Measurements from ENCODE around the gene KIF21B.
"Not testable (repeated sequence)": the region's sequence is repeated elsewhere in the genome, so short reads cannot be mapped to it uniquely, and the experiment has no call there.

The KIF21B gene

DNA sequence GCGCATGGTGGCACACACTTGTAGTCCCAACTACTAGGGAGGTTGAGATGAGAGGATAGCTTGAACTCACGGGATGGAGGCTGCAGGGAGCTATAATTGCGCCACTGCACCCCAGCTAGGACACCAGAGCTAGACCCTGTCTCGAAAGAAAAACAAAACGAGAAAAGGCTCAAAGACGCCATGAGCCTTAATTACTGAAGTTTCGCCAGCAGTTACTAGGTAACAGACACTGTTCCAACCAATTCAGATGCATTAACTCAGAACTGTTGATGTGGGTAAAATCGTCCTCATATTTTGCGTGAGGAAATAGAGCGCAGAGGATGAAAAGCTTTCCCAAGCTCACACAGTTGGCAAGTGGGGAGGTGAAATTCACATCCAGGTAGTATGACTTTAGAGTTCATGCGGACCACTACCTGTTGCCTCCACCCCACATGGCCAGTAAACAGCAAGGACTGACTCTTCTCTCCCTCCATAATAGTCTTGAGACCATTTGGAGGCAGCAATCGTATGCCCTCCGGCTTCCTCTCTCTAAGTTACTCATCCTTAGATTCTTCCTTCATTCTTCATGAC lies 88.8 kb downstream of the KIF21B start:
- no peaks in the 10 kb centered on the region for H3K27me3 ChIP-seq (replicated peaks)
- in situ Hi-C loops (cut with HindIII; ENCODE audit: low pct_ligation_motif_present, low sequenced_read_pairs) = no loop called here
- H3K27ac ChIP-seq = no peak overlapping the region
- TF ChIP-seq, protein P1, sequence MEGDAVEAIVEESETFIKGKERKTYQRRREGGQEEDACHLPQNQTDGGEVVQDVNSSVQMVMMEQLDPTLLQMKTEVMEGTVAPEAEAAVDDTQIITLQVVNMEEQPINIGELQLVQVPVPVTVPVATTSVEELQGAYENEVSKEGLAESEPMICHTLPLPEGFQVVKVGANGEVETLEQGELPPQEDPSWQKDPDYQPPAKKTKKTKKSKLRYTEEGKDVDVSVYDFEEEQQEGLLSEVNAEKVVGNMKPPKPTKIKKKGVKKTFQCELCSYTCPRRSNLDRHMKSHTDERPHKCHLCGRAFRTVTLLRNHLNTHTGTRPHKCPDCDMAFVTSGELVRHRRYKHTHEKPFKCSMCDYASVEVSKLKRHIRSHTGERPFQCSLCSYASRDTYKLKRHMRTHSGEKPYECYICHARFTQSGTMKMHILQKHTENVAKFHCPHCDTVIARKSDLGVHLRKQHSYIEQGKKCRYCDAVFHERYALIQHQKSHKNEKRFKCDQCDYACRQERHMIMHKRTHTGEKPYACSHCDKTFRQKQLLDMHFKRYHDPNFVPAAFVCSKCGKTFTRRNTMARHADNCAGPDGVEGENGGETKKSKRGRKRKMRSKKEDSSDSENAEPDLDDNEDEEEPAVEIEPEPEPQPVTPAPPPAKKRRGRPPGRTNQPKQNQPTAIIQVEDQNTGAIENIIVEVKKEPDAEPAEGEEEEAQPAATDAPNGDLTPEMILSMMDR (IDR thresholded peaks at IDR 0.05; ENCODE audit: low read depth, low read length, missing control alignments) = no peak
- H3K4me3 ChIP-seq (ENCODE audit: low read depth, low read length) = no peak overlapping the region
- DNase-seq = no peak
- no peaks in the 10 kb centered on the region for H3K36me3 ChIP-seq (replicated peaks)

DNA sequence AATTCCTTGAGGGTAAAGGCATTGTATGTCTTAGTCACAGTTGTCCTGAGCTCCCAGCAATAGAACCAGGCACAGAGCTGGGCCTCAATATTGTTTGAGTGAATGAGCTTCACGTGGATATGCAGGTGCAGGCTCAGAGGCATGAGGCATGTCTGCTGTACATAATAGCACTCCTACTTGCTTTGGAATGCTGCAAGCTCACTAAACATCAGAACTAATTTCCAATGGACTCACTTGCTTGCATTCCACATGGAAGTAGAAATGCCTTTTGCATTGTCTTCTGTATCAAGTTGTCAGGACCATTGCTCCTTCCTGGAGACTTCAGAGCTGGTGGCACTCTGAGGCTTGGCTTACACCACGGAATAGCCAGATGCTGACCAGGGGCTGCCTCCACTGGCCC lies 91.7 kb downstream of the KIF21B start:
- Histone ChIP-seq H3K27me3 (replicated peaks) (no peaks in the 10 kb centered on the region), H3K36me3 (replicated peaks) (no peaks in the 10 kb centered on the region), H3K4me3 (ENCODE audit: low read depth, low read length) (no peak overlapping the region), H3K27ac (no peak overlapping the region)
- TF ChIP-seq, protein P1 (IDR thresholded peaks at IDR 0.05; ENCODE audit: low read depth, low read length, missing control alignments) = no peak
- in situ Hi-C loops (cut with HindIII; ENCODE audit: low pct_ligation_motif_present, low sequenced_read_pairs) = no loop called here
- no peak for DNase-seq

DNA sequence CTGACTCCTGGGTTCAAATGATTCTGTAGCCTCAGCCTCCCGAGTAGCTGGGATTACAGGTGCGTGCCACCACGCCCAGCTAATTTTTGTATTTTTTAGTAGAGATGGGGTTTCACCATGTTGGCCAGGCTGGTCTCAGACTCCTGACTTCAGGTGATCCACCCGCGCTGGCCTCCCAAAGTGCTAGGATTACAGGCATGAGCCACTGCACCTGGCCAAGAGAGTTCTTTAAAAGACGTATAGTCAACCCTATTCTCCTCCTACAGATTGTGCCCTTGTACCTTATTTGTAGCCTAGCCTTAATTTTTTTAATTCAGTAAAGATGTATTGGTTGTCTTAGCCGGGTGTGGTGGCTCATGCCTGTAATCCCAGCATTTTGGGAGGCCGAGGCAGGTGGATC lies 93.2 kb downstream of the KIF21B start:
- in situ Hi-C loops (cut with HindIII; ENCODE audit: low pct_ligation_motif_present, low sequenced_read_pairs); DNase-seq: not testable (repeated sequence)

DNA sequence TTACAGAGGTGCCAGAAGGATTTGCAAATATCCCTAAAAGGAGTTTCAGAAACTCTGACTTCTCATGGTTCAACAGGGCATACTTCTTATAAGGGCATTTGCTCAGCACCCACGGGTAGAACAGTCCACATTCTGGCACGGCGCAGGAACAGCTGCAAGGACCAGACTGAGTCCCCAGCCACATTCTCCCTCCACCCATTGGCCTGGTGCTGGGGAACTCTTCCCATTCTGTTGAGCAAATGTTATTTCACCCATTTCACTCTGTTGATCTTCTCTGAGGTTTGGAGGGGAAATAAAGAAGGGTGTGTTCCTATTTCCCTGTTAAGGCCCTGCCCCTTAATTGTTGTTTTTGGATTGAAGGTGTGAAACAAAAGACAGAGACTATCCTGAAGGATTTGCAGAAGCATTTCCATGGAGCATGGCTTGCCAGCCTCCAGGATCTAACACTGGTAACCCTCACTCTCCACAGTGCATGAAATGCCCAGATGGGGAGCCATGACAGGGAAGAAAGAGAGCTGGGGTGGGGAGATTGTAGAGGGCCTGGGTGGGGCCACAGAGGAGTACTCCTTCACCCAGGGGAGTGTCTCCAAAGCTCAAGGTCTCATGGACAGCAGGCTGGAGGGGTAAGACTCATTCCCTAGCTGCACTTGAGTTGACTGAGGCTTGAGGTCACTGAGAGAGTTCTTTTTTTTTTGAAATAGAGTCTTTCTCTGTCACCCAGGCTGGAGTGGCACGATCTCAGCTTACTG lies 93.8 kb downstream of the KIF21B start:
- no peak overlapping the region for H3K27ac ChIP-seq
- H3K36me3 ChIP-seq (replicated peaks) = no peaks in the 10 kb centered on the region
- H3K4me3 ChIP-seq (ENCODE audit: low read depth, low read length) = no peak overlapping the region
- TF ChIP-seq, protein P1 (IDR thresholded peaks at IDR 0.05; ENCODE audit: low read depth, low read length, missing control alignments) = no peak
- H3K27me3 ChIP-seq (replicated peaks) = no peaks in the 10 kb centered on the region
- in situ Hi-C loops (cut with HindIII; ENCODE audit: low pct_ligation_motif_present, low sequenced_read_pairs) = no loop called here
- DNase-seq = no peak

More for the DNA sequence above, 93.2 kb downstream of the KIF21B start:
- H3K27me3 ChIP-seq (replicated peaks); H3K36me3 ChIP-seq (replicated peaks); H3K4me3 ChIP-seq (ENCODE audit: low read depth, low read length); H3K27ac ChIP-seq: not testable (repeated sequence)

DNA sequence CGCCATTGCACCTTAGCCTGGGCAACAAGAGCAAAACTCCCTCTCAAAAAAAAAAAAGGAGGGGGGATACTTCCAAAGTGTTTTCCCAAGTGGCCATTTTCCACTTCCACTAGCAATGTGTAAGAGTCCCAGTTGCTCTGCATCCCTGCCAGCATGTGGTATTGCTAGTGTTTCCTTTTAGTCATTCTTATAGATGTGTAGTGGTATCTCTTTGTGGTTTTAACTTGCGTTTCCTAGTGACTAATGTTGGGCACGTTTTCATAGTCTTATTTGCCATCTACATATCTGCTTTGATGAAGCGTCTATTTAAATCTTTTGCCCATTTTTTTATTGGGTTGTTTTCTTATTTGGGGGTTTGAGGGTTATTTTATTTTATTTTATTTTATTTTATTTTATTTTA lies 97.7 kb downstream of the KIF21B start:
- TF ChIP-seq, protein P1 (IDR thresholded peaks at IDR 0.05; ENCODE audit: low read depth, low read length, missing control alignments) = no peak
- H3K4me3 ChIP-seq (ENCODE audit: low read depth, low read length) = no peak overlapping the region
- no peaks in the 10 kb centered on the region for H3K36me3 ChIP-seq (replicated peaks)
- no peaks in the 10 kb centered on the region for H3K27me3 ChIP-seq (replicated peaks)
- H3K27ac ChIP-seq = no peak overlapping the region
- DNase-seq = peak; percentile 45
- in situ Hi-C loops (cut with HindIII; ENCODE audit: low pct_ligation_motif_present, low sequenced_read_pairs) = no loop called here

DNA sequence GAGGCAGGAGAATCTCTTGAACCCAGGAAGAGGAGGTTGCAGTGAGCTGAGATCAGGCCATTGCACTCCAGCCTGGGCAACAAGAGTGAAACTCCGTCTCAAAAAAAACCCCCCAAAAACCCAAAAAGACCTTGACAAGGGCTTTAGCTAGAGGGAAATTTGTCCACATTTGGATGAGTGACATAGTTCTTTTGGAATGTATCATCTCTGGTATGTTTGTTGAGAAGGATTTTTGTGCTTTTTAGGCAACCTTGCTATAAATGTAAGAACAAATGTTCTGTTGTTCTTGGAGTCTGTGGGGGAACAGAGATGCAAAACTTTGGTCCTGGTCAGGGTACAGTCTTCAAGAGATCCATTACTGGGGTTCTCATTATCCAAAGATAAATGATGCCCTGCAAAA lies 99.9 kb downstream of the KIF21B start:
- Histone ChIP-seq H3K27me3 (replicated peaks) (no peaks in the 10 kb centered on the region), H3K27ac (no peak overlapping the region), H3K4me3 (ENCODE audit: low read depth, low read length) (no peak overlapping the region), H3K36me3 (replicated peaks) (no peaks in the 10 kb centered on the region)
- in situ Hi-C loops (cut with HindIII; ENCODE audit: low pct_ligation_motif_present, low sequenced_read_pairs) = no loop called here
- TF ChIP-seq, protein P1 (IDR thresholded peaks at IDR 0.05; ENCODE audit: low read depth, low read length, missing control alignments) = no peak
- DNase-seq = no peak
